M059J (cell line): Measurements from ENCODE around the gene ANKRD33B. TPM values are rescaled to one million over a fixed set of nuclear protein-coding genes. Genes with fewer than 3 reads are reported as not detected.
"Not testable (repeated sequence)": the region's sequence is repeated elsewhere in the genome, so short reads cannot be mapped to it uniquely, and the experiment has no call there.

Experiments used
- DNase-seq: peaks from one replicate; pipeline ENCODE4 v3.0.0-alpha.2; 2012; ENCODE audit warnings: low read depth
- total RNA-seq: library from RNA; depleted of rRNA; stranded (reverse); fragments of >200 nt; shearing (Covaris generic); gene quantifications from 2 replicates; pipeline ENCODE4 v1.2.3, GENCODE V29; 2014

The ANKRD33B gene
- total RNA-seq, 1 experiment from 2014 or later = 1.9 TPM

DNA sequence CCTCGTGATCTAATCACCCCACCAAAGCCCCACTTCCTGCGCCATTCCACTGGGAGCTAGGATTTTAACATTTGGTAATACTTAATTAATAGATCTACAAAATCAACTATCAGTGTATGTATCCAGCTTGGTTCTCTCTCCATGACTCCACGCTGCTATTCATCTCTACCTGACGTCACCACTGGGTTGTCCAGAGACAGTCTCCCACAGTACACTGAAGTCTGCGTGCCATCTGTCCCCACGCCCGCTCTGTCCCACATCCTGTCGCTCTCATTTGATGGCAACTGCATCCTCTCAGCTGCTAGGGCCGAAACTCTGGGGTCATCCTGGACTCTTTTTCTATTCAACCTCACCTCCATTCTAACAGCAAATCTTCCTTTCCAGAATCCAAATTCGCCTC, 53.2 kb downstream of the ANKRD33B start:
- no peak for DNase-seq

DNA sequence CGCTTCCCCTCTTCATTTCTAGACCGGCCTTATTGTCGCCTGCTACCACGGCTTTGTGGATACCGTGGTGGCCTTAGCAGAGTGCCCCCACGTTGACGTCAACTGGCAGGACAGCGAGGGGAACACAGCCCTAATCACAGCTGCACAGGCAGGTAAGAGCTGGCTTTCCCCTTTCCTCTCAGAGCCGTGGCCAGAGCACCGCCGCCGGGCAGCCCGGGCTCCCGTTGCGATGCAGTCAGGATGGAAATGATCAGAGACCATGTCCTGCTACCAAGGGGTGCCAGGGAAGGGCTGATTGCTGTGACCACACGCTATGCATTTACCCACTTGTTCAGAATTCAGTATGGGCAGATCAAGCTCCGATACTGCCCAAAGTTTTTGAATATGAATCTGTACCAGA, 54.4 kb downstream of the ANKRD33B start:
- no peak for DNase-seq

DNA sequence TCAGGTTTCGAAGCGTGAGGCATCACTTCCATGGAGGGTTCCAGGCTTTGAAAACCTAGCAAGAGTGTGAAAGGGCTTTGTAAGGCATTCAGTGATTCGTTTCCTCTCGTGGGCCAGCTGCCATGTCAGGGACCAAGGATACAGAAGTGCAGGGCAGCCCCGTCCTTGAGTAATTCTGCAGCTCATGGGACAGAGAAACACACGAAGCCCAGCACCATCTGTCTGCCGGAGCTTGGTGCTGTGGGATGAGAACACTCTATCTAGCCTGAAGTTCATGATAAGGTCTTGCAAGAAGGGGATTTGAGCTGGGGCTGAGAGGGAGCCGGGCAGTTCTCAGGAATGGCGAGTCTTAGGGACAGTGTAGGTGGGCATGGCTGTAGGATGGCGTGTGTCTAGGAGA, 55.8 kb downstream of the ANKRD33B start:
- no peak for DNase-seq

DNA sequence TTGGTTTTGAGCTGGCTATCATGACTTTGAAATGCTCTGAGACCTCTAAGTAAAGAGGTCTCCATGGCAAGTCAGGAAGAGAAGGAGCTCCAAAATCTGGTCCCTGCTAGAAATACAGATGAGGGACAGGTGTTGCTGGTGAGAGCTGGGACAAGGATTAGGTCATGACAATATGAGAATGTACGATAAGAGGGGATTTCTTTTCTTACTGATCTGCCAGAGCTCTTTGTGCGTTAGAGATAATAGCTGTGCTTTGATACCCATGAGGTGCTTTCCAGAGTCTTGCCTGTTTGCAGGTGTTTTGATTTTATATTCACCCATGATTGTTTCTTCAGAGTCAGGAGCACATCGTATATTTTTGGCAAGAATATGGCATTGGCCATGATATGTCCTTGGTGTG, 56.5 kb downstream of the ANKRD33B start:
- DNase-seq = no peak

DNA sequence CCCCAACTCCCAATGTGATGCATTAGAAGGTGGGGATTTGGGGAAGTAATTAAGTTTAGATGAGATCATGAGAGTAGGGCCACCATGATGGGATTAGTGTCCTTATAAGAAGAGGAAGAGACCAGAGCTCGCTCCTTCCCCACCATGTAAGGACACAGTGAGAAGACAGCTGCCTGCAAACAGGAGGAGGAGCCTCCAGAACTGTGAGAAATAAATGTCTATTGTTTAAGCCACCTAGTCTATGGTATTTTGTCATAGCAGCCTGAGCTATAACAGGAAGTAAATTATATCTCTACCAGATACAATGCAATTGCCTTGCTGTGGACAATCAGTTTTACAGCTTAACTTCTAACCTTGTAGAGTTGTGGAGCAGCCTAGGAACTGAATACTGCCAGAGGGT, 58.0 kb downstream of the ANKRD33B start:
- peak; percentile 25 for DNase-seq

DNA sequence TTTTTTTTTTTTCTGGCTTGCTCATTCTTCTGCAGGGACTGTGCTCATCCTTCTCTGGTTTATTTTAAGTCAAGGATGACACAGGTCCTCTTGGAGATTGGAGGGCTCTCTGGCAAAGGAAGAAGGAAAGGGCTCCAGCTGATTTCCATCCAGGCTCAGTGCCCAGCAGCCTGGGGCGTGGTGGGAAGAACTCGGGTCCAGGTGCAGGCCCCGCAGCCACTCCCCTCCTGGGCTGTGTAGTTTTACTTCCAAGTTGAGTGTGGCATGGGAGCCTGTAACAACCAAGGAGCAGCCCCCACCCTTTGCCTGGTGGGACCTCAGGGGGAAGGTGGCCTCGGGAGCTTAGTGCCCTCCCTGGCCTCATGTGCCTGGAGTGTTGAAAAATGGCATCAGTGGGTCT, 58.9 kb downstream of the ANKRD33B start:
- DNase-seq = no peak

DNA sequence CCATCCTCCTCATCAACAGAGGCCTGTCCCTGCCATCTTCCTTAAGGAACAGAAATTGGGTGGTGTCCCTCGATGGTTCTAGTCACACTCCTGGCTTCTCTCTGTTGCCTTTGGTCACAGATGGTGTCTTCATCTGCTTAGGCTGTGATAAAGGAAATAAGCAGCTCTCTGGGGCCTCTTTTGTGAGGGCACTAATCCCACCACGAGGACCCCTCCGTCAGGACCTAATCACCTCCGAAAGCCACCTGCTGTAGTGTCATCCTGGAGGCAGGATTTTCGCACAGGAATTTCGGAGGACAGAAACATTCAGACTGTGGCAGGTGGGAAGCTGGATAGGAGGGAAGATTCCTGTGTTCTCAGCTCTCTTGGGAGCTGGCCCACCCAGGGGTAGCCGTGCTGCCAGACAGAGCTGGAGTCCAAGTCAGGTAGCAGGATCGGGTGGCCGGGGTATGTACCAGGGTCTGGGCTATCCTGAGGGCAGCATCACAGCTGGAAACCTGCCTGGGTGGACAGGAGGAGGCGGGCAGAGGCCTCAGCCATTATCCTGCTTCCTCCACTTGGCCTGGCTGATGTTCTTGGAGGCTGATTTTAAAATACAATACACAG, 59.5 kb downstream of the ANKRD33B start:
- no peak for DNase-seq

DNA sequence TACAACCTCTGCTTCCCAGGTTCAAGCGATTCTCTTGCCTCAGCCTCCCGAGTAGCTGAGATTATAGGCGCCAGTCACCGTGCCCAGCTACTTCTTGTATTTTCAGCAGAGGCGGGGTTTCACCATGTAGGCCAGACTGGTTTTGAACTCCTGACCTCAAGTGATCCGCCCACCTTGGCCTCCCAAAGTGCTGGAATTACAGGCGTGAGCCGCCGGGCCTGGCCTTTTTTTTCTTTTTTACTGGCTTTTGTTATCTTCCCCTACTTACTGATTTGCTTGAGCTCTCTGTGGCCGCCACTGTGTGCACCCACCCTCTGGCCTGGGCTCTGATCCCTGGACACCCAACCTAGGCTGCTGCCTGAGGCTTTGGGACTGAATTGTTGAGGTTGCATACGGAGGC, 60.3 kb downstream of the ANKRD33B start:
- no peak for DNase-seq

DNA sequence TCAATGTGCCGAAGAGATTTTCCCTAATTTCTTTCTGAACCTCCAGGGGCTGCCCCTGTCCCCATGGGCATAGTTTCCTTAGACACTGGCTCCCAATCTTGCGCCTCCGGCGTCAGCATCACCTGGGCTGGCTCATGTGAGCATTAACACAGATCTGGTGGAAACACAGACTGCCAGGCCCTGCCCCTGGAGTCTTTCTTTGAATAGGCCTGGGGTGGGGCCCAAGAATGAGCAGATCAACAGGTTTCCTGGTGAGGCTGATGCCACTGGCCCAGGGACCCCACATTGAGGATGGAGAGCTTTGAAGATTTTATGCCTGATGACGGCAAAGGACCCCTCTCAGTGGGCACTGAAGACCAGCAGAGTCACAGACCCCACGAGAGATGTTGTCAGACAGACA, 60.8 kb downstream of the ANKRD33B start:
- no peak for DNase-seq

DNA sequence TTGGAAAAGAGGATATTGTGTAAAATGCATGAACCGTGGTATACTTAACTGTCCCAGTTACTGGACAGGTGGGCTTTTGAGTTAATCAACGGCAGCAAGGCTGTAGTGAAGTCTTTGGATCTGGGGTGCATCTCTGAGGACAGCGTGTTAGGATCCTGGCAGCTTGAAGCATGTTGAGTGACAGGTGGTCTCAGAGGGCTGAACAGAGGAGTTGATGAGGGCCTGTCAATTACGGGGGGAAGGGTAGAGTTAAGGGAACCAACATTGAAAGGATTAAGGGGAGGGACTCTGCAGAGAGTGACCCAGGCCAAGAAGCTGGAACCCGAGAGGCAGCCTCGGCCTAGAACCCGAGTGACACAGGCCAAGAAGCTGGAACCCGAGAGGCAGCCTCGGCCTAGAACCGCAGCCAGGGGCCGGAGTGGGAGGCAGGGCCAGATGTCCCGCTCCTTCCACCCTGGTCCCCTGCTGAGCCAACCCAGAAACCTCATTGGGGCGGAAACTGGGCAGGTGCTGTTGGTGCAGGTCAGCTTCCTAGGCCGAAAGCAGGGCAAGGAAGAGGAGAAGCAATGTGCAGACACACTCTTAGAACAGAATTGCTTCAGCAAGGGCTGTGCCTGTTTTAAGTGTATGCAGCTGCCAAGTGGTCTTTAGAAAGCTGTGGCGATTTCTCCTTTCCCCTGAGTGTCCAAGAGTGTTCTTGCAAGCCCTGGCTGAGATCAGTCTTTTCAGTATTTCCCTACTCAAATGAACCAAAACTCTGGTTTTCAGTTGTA, 62.0 kb downstream of the ANKRD33B start:
- no peak for DNase-seq

DNA sequence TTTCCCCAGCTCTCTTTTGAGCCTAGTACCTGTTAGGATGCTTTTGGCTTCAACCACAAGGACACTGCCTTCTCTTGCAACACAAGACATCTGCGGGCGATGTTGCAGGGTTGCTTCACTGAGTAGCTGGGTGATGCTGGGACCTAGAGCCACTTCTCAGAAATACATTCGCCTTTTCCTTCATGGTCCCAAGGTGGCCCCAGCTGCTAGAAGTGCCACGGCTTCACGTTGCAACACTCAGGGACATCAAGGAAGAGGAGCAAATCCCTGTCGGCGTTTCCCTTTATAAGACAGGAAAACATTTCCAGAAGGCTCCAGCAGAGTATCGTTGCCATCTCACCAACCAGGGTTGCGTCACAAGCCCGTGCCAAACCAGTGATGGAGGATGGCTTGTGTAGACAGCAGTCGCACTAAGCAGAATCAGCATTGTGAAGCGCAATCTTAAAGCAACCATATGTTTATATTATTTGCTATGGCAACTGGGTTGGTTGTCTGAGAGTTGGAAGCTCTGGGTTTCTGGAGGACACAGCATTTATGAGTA, 62.7 kb downstream of the ANKRD33B start:
- DNase-seq = no peak

DNA sequence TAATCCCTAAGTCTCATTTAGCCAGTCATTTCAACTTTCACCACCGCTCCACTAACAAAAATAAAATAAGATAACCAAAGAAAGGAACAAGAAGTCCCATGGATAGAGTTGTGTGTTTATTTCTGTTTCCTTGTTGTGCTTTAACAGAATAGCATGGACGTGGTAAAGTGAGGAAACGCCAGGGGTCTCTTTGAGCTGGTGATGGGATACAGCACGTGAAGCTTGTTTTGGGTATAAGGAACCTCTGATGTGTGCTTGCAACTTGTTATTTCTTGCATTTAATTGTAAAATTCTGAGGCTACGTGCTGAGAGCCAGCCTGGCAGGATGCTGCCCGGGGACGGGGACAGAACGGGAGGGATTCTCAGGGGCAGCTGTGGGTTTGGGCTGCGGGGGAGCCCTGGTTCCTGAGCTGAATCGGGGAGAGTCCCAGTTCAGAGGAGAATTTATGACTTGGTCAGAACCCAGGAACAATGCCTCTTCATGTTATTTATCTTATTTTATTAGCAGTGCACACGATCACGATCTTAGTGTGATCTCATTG, 63.4 kb downstream of the ANKRD33B start:
- no peak for DNase-seq

DNA sequence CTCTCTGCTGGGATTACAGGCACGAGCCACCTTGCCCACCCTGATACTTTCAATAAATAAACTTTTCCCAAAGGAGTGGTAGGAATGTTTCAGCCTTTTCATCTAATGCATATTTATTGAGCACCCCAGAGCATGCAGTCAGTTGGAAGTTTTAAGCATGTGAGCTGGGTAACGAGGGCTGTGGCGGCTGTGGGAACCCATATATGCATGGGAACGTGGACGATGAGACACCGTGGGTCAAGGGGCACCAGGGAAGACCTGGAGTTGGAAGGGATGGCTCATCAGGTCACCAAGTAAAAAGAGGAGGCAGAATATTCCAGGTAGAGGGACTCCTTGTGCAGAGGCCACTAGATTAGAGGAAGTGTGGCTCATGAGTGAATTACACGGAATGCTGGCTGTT, 64.7 kb downstream of the ANKRD33B start:
- no peak for DNase-seq

DNA sequence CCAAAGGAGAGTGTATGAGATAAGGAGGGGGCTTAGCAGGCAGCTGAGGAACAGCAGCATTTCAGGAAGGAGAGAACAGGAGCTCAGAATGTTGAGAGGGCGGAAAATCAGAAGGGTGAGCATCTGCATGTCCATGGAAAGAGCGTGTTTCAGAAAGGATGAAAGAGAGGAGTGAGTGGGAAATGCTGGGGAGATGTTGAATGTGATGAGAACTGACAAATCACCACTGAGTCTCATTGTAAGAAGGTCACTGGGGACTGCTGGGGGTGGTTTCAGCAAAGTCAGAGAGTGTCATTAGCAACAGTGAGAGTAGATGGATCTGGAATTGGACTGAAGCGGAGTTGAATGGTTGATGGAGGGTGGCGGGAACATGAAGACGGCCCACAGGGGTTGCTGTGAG, 65.8 kb downstream of the ANKRD33B start:
- no peak for DNase-seq

DNA sequence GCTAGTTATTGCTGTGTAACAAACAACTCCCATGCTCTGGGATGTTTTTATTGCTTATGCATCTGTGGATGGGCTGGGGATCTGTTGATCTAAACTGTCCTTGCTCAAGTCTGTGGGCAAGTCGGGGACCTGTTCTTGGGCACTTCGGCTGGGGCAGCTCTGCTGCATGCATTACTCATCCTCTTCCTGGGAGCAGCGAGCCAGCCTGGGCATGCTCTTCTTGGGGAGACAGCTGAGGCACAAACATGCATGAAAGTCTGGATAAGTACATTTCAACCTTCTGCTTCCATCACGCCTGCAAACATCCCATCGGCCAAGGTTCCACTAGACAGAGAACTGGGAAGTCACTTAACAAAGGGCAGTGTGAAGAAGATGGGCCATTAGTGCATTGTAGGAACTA, 66.3 kb downstream of the ANKRD33B start:
- no peak for DNase-seq

DNA sequence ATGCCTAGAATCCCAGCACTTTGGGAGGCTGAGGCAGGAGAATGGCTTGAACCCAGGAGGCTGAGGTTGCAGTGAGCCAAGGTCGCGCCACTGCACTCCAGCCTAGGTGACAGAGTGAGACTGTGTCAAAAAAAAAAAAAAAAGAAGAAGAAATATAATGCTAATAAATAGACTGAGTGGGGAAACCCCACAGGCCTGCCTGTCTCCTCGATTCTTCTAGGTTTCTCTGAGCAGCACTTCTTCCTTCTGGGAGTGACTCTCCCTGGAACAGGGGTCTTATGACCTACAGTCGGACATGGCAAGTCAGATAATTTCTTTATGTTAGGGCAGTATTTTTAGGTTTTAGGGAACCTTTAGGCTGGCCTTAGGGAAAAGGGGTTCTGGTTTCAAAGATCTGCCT, 66.9 kb downstream of the ANKRD33B start:
- DNase-seq = not testable (repeated sequence)

DNA sequence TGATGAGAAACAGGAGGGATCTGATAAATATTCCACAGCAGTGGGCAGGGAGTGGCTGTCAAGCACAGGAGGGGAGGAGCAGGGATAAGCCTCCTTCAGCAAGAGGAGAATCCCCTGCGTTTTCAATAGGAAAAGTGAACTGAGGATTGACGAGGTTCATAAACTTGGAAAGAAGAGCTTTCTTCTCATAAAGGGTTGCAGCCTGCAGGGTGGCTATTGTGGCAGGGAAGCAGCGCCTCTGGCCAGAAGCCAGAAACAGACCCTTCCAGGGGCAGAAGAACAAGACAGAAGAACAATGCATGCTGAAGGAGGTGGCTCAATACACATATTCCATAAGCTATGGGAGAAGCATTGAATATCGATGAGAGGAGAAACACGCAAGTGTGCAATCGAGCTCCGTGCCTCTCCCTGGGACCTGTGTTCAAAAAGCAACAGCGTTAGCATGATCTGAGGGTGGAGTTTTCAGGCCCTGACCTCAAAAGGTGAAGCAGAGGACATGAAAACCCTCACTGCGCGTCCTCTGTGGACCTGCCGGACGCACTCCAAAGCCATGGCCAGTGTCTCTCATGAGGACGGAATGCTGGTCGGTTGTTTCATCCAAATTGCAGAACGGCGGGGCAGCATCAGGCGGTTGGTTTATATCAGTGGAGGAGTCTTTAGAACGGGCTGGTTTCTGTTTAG, 67.6 kb downstream of the ANKRD33B start:
- no peak for DNase-seq

DNA sequence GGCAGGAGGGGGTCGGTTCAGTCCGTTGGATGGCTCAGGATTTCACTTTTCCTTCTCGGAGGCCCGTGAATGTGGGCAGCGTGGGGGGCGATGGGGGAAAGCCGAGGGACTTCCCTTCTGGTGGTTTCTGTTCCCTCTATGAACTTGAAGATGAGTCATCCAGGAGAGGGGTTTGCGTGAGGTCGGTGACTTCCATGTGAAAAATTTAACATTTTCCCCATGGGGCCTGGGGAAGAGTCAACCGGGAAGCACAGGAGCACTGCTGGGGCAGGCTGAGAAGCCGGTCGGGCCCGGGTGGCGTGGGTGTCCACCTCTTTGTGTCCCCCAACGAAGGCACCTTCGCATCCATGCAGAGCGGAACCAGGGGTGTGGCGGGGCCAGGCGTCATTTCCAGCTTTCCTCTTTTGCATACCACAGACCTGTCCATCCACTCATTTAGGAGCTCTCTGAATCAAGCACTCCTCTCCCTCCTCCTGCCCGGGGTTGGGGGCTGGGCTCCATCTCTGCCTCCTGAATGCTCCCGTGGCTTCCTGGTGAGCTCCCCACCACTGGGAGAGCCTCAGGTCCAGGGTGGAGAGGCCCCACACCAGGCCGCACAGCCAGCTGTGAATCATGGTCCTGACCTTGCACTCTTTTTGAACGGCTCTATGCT, 68.4 kb downstream of the ANKRD33B start:
- DNase-seq = peak; percentile 85

DNA sequence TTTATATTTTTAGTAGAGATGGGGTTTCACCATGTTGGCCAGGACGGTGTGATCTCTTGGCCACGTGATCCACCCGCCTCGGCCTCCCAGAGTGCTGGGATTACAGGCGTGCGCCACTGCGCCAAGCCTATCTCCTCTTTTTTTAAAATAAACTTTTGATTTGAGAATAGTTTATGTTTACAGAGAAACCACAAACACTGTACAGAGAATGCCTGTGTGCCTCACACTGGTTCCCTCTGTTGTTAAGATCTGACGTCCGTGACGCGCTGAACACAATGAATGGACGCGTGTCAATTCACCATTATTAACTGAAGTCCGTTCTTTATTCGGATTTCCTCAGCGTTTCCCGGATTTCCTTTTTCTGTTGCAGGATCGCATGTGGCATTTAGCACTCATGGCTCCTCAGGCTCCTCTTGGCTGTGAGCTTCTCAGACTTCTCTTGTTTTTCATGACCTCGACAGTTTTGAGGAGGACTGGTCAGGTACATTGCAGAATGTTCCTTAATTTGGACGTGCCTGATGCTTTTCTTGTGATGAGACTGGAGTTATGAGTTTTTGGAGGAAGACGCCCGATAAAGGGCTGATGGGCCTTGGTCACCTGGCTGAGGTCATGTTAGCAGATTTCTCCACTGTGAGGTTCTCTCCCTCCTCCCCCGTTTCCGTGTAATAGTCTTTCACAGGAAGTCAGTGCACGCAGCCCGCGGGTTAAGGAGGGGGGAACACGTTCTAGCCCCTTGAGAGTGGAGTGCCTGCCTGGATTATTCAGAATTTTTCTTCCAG, 69.6 kb downstream of the ANKRD33B start:
- DNase-seq = no peak

DNA sequence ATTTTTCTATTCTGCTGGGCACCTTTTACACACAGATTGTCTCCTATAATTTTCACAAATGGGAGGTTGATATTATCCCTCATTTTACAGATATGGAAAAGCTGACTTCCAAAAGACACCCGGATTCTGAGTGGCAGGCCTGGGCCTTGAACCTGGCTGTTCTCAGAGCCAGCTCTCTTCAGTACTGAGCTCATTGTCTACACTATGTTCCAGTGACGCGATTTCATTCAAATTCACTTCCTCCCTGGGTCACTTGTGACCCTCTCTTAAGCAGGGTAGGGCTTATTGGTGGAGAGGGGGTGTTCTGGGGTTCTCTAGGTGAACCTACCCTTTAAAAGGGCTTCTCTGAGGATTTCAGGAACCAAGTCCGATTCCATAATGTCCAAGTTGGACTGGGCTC, 70.2 kb downstream of the ANKRD33B start:
- no peak for DNase-seq

DNA sequence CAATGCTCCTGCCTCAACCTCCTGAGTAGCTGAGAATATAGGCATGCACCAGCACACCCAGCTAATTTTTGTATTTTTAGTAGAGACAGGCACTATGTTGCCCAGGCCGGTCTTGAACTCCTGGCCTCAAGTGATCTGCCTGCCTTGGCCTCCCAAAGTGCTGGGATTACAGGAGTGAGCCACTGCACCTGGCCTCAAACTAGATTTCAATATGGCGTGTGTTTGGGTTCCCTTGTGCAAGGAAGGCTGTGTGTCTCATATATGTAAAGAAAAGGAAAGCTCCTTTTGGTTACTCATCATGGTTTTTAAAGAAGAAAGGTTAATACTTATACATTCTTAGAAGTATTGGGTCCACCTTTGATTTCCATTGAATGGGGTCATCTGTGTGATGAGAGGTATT, 70.7 kb downstream of the ANKRD33B start:
- no peak for DNase-seq
